Spleen (tissue), 7 donors: ENCODE results near the gene ADAMTSL1.

ENCODE experiments used
- CTCF ChIP-seq, 11 experiments: fragments of 200-600 bp in 7 of 11; fragments of 450-650 bp in 4 of 11; sonication (generic) in 4 of 11; IDR thresholded peaks in 8 of 11; conservative IDR thresholded peaks in 3 of 11; 1 replicate in 7 of 11; 2 replicates in 4 of 11; pipeline versions ENCODE4 v1.4.0 to v1.8.0; 2016 to 2021; ENCODE audit warnings: antibody characterized with exemption in 11 of 11, inconsistent platforms in 4 of 11, mild to moderate bottlenecking in 1 of 11
- POLR2AphosphoS5 ChIP-seq, 3 donors: sonication (generic); formaldehyde crosslinking; IDR thresholded peaks; one replicate each; pipeline ENCODE4 v1.5.1; 2017; ENCODE audit warnings: antibody characterized with exemption in 3 of 3
- donor health status: DM: no; HTN: no; CAD: no; lungs with moderate emphysema.
- donor health status: DM: no; HTN: no; CAD: no.
- donor health status: DM: no; HTN: no; CAD: no.

GRCh38 chr9:18771763-18772162 lies 297.8 kb downstream of the ADAMTSL1 start:
- TF ChIP-seq CTCF (IDR thresholded peaks at IDR 0.05 in 8 of 11, conservative IDR thresholded peaks at IDR 0.05 in 3 of 11) (no peak), POLR2AphosphoS5 (IDR thresholded peaks at IDR 0.05) (no peak)
